ENCODE data around the gene TMX4.
A peak's percentile ranks its signal among the peaks of the same experiment; 100 is the strongest.
"Not testable (repeated sequence)": the region's sequence is repeated elsewhere in the genome, so short reads cannot be mapped to it uniquely, and the experiment has no call there.

Gene TMX4

GRCh38 chr20:8019246-8019997 lies at the start of gene TMX4:
Gene TMX4 (minus strand): TSS chr20:8019761. CDS start chr20:8019613, 148 bp downstream.
- DNase-seq (ENCODE audit: low spot score): peak; percentile 93

DNA sequence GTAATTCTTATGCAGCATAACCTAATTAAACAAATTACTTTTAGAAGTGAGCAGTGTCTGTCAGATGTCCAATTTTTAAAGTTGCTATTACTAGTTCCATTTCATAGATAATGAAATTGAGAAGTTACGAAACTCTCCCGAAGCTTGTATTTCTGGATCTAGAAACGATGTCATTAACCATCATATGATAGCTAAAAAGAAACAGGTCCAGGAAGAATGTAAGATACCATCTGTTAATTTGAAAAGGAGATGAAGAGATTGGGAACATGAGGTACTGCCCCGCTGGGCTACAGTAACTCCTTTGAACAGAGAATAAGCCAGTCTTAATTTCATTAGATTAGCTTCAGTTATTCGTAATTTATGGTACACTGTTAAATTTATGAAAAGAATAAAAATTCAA lies 47.5 kb upstream of the TMX4 start:
- DNase-seq (ENCODE audit: low spot score): no peak

GRCh38 chr20:8066662-8067061 lies 47.1 kb upstream of the TMX4 start:
- DNase-seq (ENCODE audit: low spot score): no peak

- DNase-seq (ENCODE audit: low spot score): no peak
Observed at GRCh38 chr20:8065691-8066090, 46.1 kb upstream of the TMX4 start.

DNA sequence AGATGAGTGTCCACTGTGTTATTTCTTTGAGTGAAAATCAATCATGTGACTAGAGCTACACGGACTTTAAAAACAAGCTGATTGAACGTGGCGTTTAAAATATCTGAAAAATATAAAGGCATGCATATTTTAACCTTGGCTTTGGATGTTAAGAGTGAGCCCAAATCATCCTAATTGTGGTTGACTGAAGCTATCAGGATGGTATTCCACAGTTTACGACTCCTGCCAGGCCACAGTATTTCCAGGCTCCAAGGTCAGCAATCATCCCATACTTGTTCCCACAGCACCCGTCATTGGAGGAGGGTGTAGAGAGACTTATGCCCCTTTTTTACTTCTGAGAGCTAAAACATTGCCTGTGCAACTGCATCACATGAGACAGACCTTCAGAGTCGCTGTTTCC lies 43.2 kb upstream of the TMX4 start:
- DNase-seq (ENCODE audit: low spot score): no peak

DNA sequence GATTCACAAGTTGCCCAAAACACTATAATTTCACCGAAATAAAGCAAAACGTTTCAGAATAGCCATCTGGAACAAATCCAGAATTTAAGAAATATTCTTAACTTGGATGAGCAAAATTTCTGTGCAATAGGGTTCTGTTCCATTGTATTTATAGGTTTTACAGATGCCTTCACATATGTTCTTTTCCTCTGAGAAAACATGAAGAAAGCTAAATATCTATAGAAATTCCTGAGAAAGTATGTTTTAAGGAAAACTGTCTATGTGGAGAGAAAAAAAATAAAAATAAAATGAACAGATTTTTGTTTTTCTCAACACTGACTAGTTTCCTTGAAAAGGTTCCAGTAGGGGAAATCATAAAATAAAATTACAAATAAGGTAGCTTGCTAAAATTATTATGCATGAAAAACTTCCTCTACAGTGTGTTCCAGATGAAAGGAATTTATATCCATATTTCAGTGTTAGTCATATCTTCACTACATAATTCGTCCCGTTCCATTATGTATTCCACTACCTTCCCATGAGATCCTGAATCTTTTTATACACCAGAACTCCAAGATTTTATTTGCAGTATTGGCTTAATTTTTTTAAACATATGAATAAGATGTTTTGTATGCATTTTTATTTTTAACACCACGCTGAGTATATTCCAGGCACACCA lies 42.4 kb upstream of the TMX4 start:
- DNase-seq (ENCODE audit: low spot score): no peak

GRCh38 chr20:8060977-8061376 lies 41.4 kb upstream of the TMX4 start:
- DNase-seq (ENCODE audit: low spot score): no peak

- no peak for DNase-seq (ENCODE audit: low spot score)
Observed at GRCh38 chr20:8057871-8058270, 38.3 kb upstream of the TMX4 start.

GRCh38 chr20:8055096-8055495 lies 35.5 kb upstream of the TMX4 start:
- no peak for DNase-seq (ENCODE audit: low spot score)

DNA sequence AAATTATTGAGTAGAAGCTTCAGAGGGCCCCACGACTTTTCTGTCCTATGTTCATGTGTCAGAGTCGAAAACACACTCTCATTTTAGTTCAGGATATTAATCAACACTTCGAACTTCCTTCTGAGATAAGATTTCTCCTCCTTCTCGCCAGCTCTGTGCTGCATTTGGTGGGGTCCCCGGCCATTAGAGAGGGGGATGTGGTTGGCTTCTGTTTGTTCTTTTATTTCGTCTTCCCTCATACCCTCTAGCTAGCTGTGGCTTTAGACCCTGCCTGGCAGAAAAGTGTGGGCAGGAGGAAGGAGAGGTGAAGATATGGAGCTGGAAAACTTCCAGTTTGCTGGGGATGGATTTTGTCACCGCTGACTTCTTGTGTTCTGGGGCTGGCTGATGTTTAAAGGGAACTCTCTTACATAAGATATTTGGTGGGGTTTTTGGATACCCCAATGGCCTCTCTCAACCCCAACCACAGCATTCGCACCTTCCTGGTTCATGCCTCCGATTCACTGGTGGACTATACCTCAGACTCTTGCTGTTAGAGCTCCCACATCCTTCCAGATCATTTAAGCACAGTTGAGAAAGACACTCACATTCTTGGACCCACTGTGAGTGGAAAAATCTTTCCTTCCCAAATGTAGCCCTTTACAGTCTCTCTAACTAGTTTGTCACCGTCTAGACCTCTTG lies 30.7 kb upstream of the TMX4 start:
- no peak for DNase-seq (ENCODE audit: low spot score)

DNA sequence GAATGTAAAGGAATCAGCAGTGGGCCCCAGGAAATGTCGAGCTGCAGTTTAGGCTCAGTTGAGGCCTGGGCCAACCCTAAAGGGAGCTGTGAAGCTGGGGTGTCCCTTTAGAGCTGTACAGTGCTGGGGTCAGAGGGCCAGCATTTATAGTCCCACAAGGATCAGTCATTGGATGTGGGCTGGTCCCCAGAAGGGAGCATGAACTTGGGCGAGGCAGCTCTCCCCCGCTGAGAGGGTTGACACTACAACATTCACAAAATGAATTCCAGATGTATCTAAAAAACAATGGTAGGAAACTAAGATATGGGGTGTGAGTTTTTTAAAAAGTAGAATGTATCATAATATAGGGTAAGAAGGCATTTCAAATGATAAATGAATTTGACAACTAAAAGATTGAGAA lies 29.7 kb upstream of the TMX4 start:
- DNase-seq (ENCODE audit: low spot score): no peak

DNA sequence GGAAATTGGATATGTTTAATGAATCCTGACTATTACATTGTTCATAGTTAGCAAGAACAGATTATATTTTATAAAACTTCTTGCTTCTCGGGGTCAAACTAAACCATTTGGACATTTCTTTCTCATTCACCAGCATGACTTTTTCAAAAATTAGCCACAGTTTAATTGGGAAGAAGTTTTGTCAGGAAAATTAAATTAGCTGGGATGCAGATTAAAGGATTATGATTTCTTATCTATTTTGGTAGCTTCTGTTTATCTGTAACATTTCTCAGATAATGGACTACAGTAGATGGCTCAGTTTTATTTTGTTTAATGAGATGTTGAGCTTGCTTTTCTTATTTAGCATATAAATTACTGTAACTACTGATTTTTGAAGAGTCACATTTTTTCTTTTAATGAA lies 26.4 kb upstream of the TMX4 start:
- no peak for DNase-seq (ENCODE audit: low spot score)

- DNase-seq (ENCODE audit: low spot score): peak; percentile 75
Observed at GRCh38 chr20:8043687-8044282, 24.2 kb upstream of the TMX4 start.

DNA sequence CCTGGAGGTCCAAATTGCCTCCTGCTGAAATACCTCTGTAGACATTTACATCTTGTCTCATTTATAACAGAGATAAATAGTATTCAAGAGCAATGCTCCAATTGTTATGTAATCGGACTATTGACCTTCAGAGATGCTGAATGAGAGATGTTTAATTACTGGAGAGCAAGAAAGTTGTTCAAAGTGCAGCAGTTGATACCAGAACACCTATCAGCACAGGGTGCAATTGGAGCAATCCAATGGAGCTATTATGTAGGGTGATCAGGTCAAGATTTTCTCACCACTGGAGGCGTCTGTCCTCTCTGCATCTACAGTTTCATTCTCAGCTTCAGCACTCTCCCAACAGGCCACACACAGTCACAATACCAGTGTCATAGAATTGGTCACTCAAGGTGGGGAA lies 19.5 kb upstream of the TMX4 start:
- no peak for DNase-seq (ENCODE audit: low spot score)

GRCh38 chr20:8036771-8037170 lies 17.2 kb upstream of the TMX4 start:
- DNase-seq (ENCODE audit: low spot score): no peak

GRCh38 chr20:8033151-8033841 lies 13.7 kb upstream of the TMX4 start:
- no peak for DNase-seq (ENCODE audit: low spot score)

DNA sequence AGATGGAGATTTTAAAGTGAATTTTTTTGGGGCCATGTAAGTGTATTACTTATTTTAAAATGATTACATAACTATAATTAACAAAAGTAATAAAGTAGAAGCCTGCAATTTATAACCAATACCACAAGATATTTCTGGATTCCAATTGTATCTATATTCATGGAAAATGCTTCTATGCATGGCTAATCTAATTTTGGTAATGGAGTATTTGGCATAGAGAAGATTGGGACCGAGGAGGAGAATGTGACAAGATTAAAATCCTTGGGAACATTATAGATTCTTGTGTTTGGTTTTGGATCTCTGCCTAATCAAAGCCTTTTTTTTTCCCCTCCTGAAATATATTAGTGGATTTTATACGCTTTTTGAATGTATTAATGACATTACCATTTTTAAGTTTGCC lies 12.9 kb upstream of the TMX4 start:
- DNase-seq (ENCODE audit: low spot score): no peak

- not testable (repeated sequence) for DNase-seq (ENCODE audit: low spot score)
Observed at GRCh38 chr20:8031539-8031938, 12.0 kb upstream of the TMX4 start.

GRCh38 chr20:8021541-8022269 lies 2.1 kb upstream of the TMX4 start:
- DNase-seq (ENCODE audit: low spot score): no peak

DNA sequence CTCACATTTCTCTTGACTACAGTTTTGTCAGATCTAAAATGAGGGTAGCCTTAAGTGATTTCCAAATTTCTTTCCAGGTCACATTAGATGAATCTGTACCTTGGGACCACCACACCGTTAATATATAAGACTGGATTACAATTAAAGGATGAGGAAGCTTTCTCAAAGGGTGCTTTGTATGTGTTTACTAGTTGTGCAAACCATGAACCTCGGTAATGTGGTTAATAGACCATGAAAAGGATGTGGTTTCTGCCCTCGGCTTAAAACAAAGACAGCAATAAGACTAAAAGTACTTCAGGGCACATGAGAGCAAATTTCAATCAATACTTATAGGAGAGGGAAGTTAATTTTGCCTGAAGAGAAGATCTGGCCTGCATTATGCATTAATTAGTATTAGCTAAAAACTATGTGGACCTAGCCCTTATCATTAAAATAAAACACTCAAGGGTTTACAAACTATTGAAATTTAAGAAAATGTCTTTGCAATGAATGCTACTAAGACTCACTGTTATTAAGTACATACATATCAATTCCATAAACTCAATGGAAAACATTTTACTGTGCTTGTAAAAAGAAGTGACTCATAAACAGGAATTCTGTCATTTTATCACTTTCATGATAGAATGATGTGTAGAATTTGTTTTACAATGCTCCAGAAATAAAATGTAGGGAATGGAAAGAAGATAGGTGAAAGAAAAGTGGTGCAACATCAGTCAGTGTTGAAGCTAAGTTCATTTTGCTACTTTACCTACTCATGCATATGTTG lies 936 bp upstream of the TMX4 start:
- no peak for DNase-seq (ENCODE audit: low spot score)

DNA sequence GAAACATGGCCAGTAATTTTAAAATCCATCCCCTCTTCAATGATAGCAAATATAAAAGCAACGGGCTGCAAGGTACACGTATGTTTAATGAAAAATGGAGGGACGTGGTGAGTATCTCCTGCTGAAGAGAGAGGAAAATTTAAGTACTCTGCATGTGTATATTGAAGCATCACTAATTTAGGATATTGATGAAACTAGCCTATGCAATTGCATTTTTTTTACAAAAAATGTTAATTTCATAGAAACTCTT lies 362 bp upstream of the TMX4 start:
- DNase-seq (ENCODE audit: low spot score): no peak

Measured in LoVo (cell line).